ENCODE measurements around the gene ADAM8. TPM values are rescaled to one million over a fixed set of nuclear protein-coding genes. Genes with fewer than 3 reads are reported as not detected.
A peak's percentile ranks its signal among the peaks of the same experiment; 100 is the strongest.

The ADAM8 gene
- total RNA-seq, 5 donors from 2014 or later (not counting 1 experiment from before 2014, with no cell fraction given), result 80.5 to 142 (median 107) TPM

DNA sequence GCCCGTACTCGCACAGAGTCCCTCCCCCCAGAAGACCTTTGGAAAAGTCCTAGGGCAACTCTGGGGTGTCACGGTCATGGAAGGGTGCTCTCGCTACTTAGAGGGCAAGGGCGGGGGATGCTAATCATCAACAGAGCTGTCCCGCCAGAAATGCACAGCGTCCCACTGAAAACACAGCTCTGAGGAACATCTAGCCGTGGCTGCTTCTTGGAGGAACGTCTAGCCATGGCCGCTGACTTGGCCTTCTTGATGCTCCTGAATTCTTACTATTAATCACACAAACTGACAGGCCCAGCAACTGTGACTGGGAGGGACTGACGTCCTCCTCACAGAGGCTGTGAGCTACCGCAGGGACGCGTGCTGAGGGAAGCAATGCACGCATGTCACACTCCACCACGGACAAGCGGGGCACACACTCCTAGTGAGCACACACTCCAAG, 30.3 kb upstream of the ADAM8 start:
- Mint-ChIP-seq H3K4me3 (peak overlapping the region; percentile 59 to 97 (median 87)), H3K27me3 (no peaks in the 10 kb centered on the region), H3K9me3 (no peaks in the 10 kb centered on the region), H3K36me3 (peaks cover 26% of the 10 kb centered on the region), H3K27ac (peak overlapping the region; percentile 98 to 100), H3K4me1 (peaks cover 41 to 45% (median 44%) of the 10 kb centered on the region in 3 donors)
- ChIA-PET POLR2A (interaction anchor here in 1 of 2 donors (1.5 to 1.6 kb wide), 2 partner anchors 28 to 31 kb away, joined by 6 to 11 read pairs; partner anchors contain the start of gene ADAM8), CTCF (interaction anchor here in 1 of 2 donors (1.8 kb wide), 1 partner anchor 23 kb away, joined by 10 read pairs; no protein-coding TSS in a partner anchor)
- no peak for DNase-seq
- ATAC-seq (replicated peaks in 1 of 4), result no peak
- no peak overlapping the region for H3K4me3 ChIP-seq (ENCODE audit: control insufficient read depth in 1 of 2, extremely low read depth in 1 of 2, low read length in 1 of 2)
- no peaks in the 10 kb centered on the region for H3K27me3 ChIP-seq (replicated peaks in 1 of 2; ENCODE audit: control insufficient read depth in 2 of 2, extremely low read depth in 1 of 2, insufficient read depth in 2 of 2, low read length in 1 of 2)
- peaks cover 4 to 51% of the 10 kb centered on the region in 2 experiments for H3K4me1 ChIP-seq (ENCODE audit: control insufficient read depth in 1 of 2, extremely low read depth in 1 of 2, insufficient read depth in 2 of 2, low read length in 2 of 2)
- H3K27ac ChIP-seq (ENCODE audit: low read length), result peak overlapping the region; percentile 99
- WGBS (ENCODE audit: insufficient coverage), result 92% methylated on average over 12 of the region's 17 CpGs
- peaks cover 8 to 36% of the 10 kb centered on the region in 2 donors for H3K36me3 ChIP-seq (ENCODE audit: control insufficient read depth in 2 of 2, extremely low read depth in 1 of 2, insufficient read depth in 1 of 2, low read length in 1 of 2)
- H3K9me3 ChIP-seq, result no peaks in the 10 kb centered on the region

GRCh38 chr10:133306097-133306476, 29.4 kb upstream of the ADAM8 start:
- Mint-ChIP-seq H3K27me3 (no peaks in the 10 kb centered on the region), H3K9me3 (no peaks in the 10 kb centered on the region), H3K36me3 (peaks cover 20% of the 10 kb centered on the region), H3K4me1 (peaks cover 41 to 45% (median 44%) of the 10 kb centered on the region in 3 donors), H3K4me3 (no peak overlapping the region), H3K27ac (no peak overlapping the region)
- ChIA-PET POLR2A (no interaction called here), CTCF (no interaction called here)
- no peak for ATAC-seq (replicated peaks in 1 of 4)
- Histone ChIP-seq H3K36me3 (ENCODE audit: control insufficient read depth in 2 of 2, extremely low read depth in 1 of 2, insufficient read depth in 1 of 2, low read length in 1 of 2) (peaks cover 6 to 35% of the 10 kb centered on the region in 2 donors), H3K4me1 (ENCODE audit: control insufficient read depth in 1 of 2, extremely low read depth in 1 of 2, insufficient read depth in 2 of 2, low read length in 2 of 2) (peaks cover 4 to 52% of the 10 kb centered on the region in 2 experiments), H3K4me3 (ENCODE audit: control insufficient read depth in 1 of 2, extremely low read depth in 1 of 2, low read length in 1 of 2) (no peak overlapping the region), H3K9me3 (no peaks in the 10 kb centered on the region), H3K27ac (ENCODE audit: low read length) (no peak overlapping the region), H3K27me3 (replicated peaks in 1 of 2; ENCODE audit: control insufficient read depth in 2 of 2, extremely low read depth in 1 of 2, insufficient read depth in 2 of 2, low read length in 1 of 2) (no peaks in the 10 kb centered on the region)
- no peak for DNase-seq
- WGBS (ENCODE audit: insufficient coverage), result 96% methylated on average over 3 of the region's 5 CpGs

DNA sequence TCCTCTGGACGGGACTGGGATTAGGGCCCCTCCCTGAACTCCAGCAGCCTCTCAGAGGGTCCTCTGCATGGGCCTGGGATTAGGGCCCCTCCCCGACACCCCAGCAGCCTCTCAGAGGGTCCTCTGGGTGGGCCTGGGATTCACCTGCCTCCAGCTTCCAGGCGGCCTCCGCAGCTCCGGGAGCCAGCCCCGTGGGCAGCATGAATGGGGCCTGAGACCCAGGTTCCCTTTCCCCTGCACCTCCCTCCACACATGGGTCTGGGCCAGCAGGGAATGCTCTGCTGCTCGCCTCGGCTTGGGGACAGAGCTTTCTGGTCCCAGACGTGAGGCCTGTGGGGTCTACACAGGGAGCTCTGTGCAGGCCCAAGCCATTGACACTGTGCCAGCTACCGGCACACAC, 26.5 kb upstream of the ADAM8 start:
- peaks cover 45% of the 10 kb centered on the region for H3K36me3 Mint-ChIP-seq
- Histone ChIP-seq H3K4me3 (ENCODE audit: control insufficient read depth in 1 of 2, extremely low read depth in 1 of 2, low read length in 1 of 2) (no peak overlapping the region), H3K27me3 (replicated peaks in 1 of 2; ENCODE audit: control insufficient read depth in 2 of 2, extremely low read depth in 1 of 2, insufficient read depth in 2 of 2, low read length in 1 of 2) (no peaks in the 10 kb centered on the region), H3K36me3 (ENCODE audit: control insufficient read depth in 2 of 2, extremely low read depth in 1 of 2, insufficient read depth in 1 of 2, low read length in 1 of 2) (peaks cover 18 to 47% of the 10 kb centered on the region in 2 donors), H3K4me1 (ENCODE audit: control insufficient read depth in 1 of 2, extremely low read depth in 1 of 2, insufficient read depth in 2 of 2, low read length in 2 of 2) (peaks cover 4 to 42% of the 10 kb centered on the region in 2 experiments), H3K9me3 (no peaks in the 10 kb centered on the region), H3K27ac (ENCODE audit: low read length) (no peak overlapping the region)
- H3K4me1 Mint-ChIP-seq, result peaks cover 39 to 44% (median 43%) of the 10 kb centered on the region in 3 donors
- CTCF ChIA-PET, result interaction anchor here in 1 of 2 donors (0.7 to 0.8 kb wide), 2 partner anchors 26 to 57 kb away, joined by 3 read pairs; no protein-coding TSS in a partner anchor
- no peak for DNase-seq
- H3K27me3 Mint-ChIP-seq, result no peaks in the 10 kb centered on the region
- POLR2A ChIA-PET, result interaction anchor here in 1 of 2 donors (0.6 kb wide), 1 partner anchor 57 kb away, joined by 5 read pairs; no protein-coding TSS in a partner anchor
- ATAC-seq (replicated peaks in 1 of 4), result no peak
- H3K9me3 Mint-ChIP-seq, result no peaks in the 10 kb centered on the region
- H3K4me3 Mint-ChIP-seq, result peak overlapping the region in 1 of 3 donors; percentile 34
- WGBS (ENCODE audit: insufficient coverage), result 89% methylated on average over 7 of the region's 10 CpGs
- no peak overlapping the region for H3K27ac Mint-ChIP-seq

DNA sequence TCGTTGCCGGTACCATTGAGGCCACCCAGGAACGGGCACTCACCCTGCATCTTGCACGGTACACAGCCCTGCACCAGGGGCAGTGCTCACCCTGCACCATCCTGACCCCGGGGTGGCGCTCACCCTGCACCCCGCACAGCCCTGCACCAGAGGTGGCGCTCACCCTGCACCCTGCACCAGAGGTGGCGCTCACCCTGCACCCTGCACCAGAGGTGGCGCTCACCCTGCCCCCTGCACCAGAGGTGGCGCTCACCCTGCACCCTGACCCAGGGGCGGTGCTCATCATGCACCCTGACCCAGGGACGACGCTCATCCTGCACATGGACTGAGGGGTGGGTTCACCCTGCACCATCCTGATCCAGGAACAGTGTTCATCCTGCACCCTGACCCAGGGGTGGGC, 25.6 kb upstream of the ADAM8 start:
- no peak for ATAC-seq (replicated peaks in 1 of 4)
- ChIA-PET CTCF (no interaction called here), POLR2A (no interaction called here)
- Mint-ChIP-seq H3K27me3 (no peaks in the 10 kb centered on the region), H3K4me3 (no peak overlapping the region), H3K9me3 (no peaks in the 10 kb centered on the region), H3K36me3 (peaks cover 49% of the 10 kb centered on the region), H3K4me1 (peaks cover 29 to 36% (median 34%) of the 10 kb centered on the region in 3 donors), H3K27ac (no peak overlapping the region)
- H3K4me3 ChIP-seq (ENCODE audit: control insufficient read depth in 1 of 2, extremely low read depth in 1 of 2, low read length in 1 of 2), result no peak overlapping the region
- peaks cover 2 to 33% of the 10 kb centered on the region in 2 experiments for H3K4me1 ChIP-seq (ENCODE audit: control insufficient read depth in 1 of 2, extremely low read depth in 1 of 2, insufficient read depth in 2 of 2, low read length in 2 of 2)
- no peaks in the 10 kb centered on the region for H3K27me3 ChIP-seq (replicated peaks in 1 of 2; ENCODE audit: control insufficient read depth in 2 of 2, extremely low read depth in 1 of 2, insufficient read depth in 2 of 2, low read length in 1 of 2)
- WGBS (ENCODE audit: insufficient coverage), result 98% methylated on average over 13 of the region's 14 CpGs
- H3K36me3 ChIP-seq (ENCODE audit: control insufficient read depth in 2 of 2, extremely low read depth in 1 of 2, insufficient read depth in 1 of 2, low read length in 1 of 2), result peaks cover 27 to 57% of the 10 kb centered on the region in 2 donors
- no peaks in the 10 kb centered on the region for H3K9me3 ChIP-seq
- H3K27ac ChIP-seq (ENCODE audit: low read length), result no peak overlapping the region
- DNase-seq, result no peak

DNA sequence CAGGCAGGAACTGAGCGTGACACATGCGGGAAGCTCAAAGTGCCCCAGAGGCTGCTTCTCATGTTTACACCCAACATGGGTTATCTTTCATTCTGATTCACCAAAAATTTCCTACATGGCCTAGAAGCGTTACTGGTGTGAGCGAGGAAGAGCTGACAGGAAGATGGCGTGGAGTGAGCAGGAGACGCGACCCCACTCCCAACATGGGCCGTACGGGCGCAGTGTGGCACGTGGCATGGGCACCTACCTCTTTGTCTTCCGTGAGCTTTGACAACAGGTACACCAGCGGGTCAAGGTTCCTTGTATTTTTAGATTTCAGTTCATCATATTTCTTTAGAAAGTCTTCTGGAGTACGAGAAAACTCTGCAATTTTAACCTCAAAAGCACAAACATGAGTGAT, 23.1 kb upstream of the ADAM8 start:
- Mint-ChIP-seq H3K36me3 (peaks cover 56% of the 10 kb centered on the region), H3K4me3 (no peak overlapping the region), H3K4me1 (peaks cover 13 to 16% (median 13%) of the 10 kb centered on the region in 3 donors), H3K9me3 (no peaks in the 10 kb centered on the region), H3K27me3 (no peaks in the 10 kb centered on the region), H3K27ac (no peak overlapping the region)
- no peak for ATAC-seq (replicated peaks in 1 of 4)
- ChIA-PET POLR2A (no interaction called here), CTCF (no interaction called here)
- Histone ChIP-seq H3K36me3 (ENCODE audit: control insufficient read depth in 2 of 2, extremely low read depth in 1 of 2, insufficient read depth in 1 of 2, low read length in 1 of 2) (peaks cover 41 to 76% of the 10 kb centered on the region in 2 donors), H3K9me3 (no peaks in the 10 kb centered on the region), H3K27ac (ENCODE audit: low read length) (no peak overlapping the region), H3K4me1 (ENCODE audit: control insufficient read depth in 1 of 2, extremely low read depth in 1 of 2, insufficient read depth in 2 of 2, low read length in 2 of 2) (peaks cover 0 to 15% of the 10 kb centered on the region in 2 experiments), H3K4me3 (ENCODE audit: control insufficient read depth in 1 of 2, extremely low read depth in 1 of 2, low read length in 1 of 2) (no peak overlapping the region), H3K27me3 (replicated peaks in 1 of 2; ENCODE audit: control insufficient read depth in 2 of 2, extremely low read depth in 1 of 2, insufficient read depth in 2 of 2, low read length in 1 of 2) (no peaks in the 10 kb centered on the region)
- 70% methylated on average over 2 of the region's 14 CpGs for WGBS (ENCODE audit: insufficient coverage)
- DNase-seq, result no peak

DNA sequence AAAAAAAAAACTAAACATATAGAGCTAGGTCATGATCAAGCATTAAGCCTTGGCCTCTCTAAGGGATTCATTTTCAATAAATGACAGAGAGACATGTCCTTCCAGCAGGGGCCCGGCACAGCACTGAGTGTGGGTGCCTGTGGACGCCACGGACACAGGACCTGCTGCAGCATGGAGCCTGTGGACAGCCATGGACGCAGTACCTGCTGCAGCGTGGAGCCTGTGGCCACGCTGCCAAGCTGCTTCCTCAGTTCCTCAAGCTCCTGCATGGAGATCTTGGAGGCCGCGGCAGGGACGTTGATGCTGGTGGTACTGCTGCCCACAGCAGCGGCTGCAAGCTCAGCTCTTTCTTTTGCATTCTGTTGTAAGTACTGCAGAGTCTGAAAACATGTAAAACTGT, 22.6 kb upstream of the ADAM8 start:
- Mint-ChIP-seq H3K36me3 (peaks cover 60% of the 10 kb centered on the region), H3K27me3 (no peaks in the 10 kb centered on the region), H3K4me1 (peaks cover 9 to 13% (median 11%) of the 10 kb centered on the region in 3 donors), H3K4me3 (no peak overlapping the region), H3K27ac (no peak overlapping the region), H3K9me3 (no peaks in the 10 kb centered on the region)
- ChIA-PET CTCF (no interaction called here), POLR2A (no interaction called here)
- ATAC-seq (replicated peaks in 1 of 4) (no peak), DNase-seq (no peak)
- Histone ChIP-seq H3K27ac (ENCODE audit: low read length) (no peak overlapping the region), H3K9me3 (no peaks in the 10 kb centered on the region), H3K27me3 (replicated peaks in 1 of 2; ENCODE audit: control insufficient read depth in 2 of 2, extremely low read depth in 1 of 2, insufficient read depth in 2 of 2, low read length in 1 of 2) (no peaks in the 10 kb centered on the region), H3K36me3 (ENCODE audit: control insufficient read depth in 2 of 2, extremely low read depth in 1 of 2, insufficient read depth in 1 of 2, low read length in 1 of 2) (peaks cover 46 to 80% of the 10 kb centered on the region in 2 donors), H3K4me3 (ENCODE audit: control insufficient read depth in 1 of 2, extremely low read depth in 1 of 2, low read length in 1 of 2) (no peak overlapping the region), H3K4me1 (ENCODE audit: control insufficient read depth in 1 of 2, extremely low read depth in 1 of 2, insufficient read depth in 2 of 2, low read length in 2 of 2) (peaks cover 0 to 15% of the 10 kb centered on the region in 2 experiments)
- 99% methylated on average over 10 of the region's 10 CpGs for WGBS (ENCODE audit: insufficient coverage)

Data from T-cell (primary cell).